GM10266 (cell line): ENCODE results near the gene ZBTB18.

Experiments used
- DNase-seq: peaks from one replicate; pipeline ENCODE4 v3.0.0; 2012; ENCODE audit errors: extremely low spot score
- CTCF ChIP-seq: IDR thresholded peaks from 2 replicates; pipeline ENCODE4 v1.5.1; 2012; ENCODE audit warnings: mild to moderate bottlenecking, low read depth; ENCODE audit not compliant: control insufficient read depth, insufficient read depth; ENCODE audit errors: missing control alignments

ZBTB18 gene

DNA sequence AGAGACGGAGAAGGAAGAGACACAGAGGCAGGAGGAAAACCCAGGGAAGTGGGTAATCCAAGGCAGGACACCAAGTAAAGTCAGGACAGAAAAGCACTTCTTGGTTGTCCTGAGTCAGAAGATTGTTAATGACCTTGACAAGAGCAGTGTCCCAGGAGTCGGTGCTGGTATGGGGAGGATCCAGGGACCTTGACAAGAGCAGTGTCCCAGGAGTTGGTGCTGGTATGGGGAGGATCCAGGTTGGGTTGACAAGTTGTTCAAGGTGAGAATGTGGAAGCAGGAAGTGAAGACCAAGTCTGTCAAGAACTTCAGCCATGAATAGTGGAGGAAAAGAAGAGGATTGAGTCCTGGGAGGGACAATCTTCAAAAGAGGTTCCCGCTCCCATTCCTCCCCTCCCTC lies 31.9 kb downstream of the ZBTB18 start:
- no peak for DNase-seq
- no peak for TF ChIP-seq CTCF

GRCh38 chr1:244083383-244083943 lies 32.4 kb downstream of the ZBTB18 start:
- no peak for DNase-seq
- TF ChIP-seq CTCF, result no peak

GRCh38 chr1:244084763-244085162 lies 33.7 kb downstream of the ZBTB18 start:
- no peak for DNase-seq
- no peak for TF ChIP-seq CTCF

DNA sequence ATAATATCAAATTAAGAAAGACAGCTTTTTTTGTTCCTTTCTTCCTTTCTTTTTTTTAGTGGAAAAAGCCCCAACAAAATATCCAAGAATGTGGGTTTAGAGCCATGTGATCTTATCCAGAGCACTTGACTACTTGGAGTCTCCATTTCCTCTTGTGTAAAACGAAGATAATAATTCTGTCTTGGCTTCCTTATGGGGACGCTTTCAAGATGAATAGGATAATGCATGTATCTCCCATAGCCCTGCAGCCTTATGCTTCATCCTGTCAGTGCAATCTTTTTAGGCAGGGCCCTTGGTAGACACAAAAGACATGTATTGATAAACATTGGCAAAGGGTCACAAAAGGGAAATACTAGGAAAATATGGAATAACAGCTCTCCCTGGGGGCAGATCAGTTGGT lies 34.8 kb downstream of the ZBTB18 start:
- DNase-seq, result no peak
- TF ChIP-seq CTCF, result no peak

- no peak for TF ChIP-seq CTCF
- DNase-seq, result no peak
Observed at GRCh38 chr1:244087021-244087560, 36.0 kb downstream of the ZBTB18 start.

GRCh38 chr1:244087611-244088010 lies 36.5 kb downstream of the ZBTB18 start:
- TF ChIP-seq CTCF, result no peak
- no peak for DNase-seq

DNA sequence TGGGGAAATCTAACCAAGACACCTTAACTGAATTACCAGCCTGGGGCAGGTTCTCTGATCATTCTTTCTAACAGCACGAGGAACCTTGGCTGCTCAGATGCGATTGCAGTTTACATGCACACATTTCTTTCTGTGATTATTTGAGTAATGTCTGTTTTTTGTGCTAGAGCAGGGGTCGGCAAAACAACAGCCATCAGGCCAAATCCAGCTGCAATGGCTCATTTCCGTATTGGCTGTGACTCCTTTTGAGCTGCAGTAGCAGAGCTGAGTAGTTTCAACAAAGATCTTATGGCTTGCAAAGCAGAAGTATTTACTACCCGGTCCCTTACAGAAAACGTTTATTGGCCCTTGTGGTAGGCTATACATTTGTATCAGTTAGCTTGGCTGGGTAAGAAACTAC lies 37.1 kb downstream of the ZBTB18 start:
- no peak for DNase-seq
- no peak for TF ChIP-seq CTCF
